ENCODE results near the gene CENPU. TPM values are rescaled to one million over a fixed set of nuclear protein-coding genes. Genes with fewer than 3 reads are reported as not detected.

CENPU gene
- total and polyA plus RNA-seq, 10 of the 15 experiments (the other 5 are each of a cell fraction or from before 2014, with no cell fraction given): 26.6 to 90.8 (median 53.8) TPM

- Histone ChIP-seq H3K4me1 (ENCODE audit: control insufficient read depth, insufficient read depth, low read length) (peaks cover 9% of the 10 kb centered on the region), H2AFZ (ENCODE audit: control insufficient read depth, low read depth, low read length) (peak overlapping the region; percentile 96), H3K27ac (ENCODE audit: control insufficient read depth, insufficient read depth) (peak overlapping the region; percentile 72), H3K4me2 (ENCODE audit: control insufficient read depth, insufficient read depth) (peak overlapping the region; percentile 81), H3K79me2 (ENCODE audit: control insufficient read depth, insufficient read depth, low read length) (peaks cover 40% of the 10 kb centered on the region), H3K9me3 (replicated peaks; ENCODE audit: control insufficient read depth, insufficient read depth, low read length) (no peaks in the 10 kb centered on the region), H3K27me3 (replicated peaks in 1 of 2; ENCODE audit: control insufficient read depth in 2 of 2, insufficient read depth in 2 of 2, low read length in 1 of 2) (no peaks in the 10 kb centered on the region), H4K20me1 (ENCODE audit: control insufficient read depth, insufficient read depth) (no peaks in the 10 kb centered on the region), H3K9ac (ENCODE audit: control insufficient read depth, insufficient read depth, low read length) (peak overlapping the region; percentile 68; the same call in 1 of the 2 replicates), H3K4me3 (peak overlapping the region; percentile 74), H3K36me3 (ENCODE audit: control insufficient read depth in 2 of 2, insufficient read depth in 2 of 2, low read length in 1 of 2) (peaks cover 0 to 4% of the 10 kb centered on the region in 2 experiments; a peak in 2 of 4 replicates)
- ChIA-PET POLR2A (interaction anchor here (0.7 to 2.1 kb wide), 8 partner anchors 10 to 470 kb away, joined by 3 to 12 read pairs (median 4); partner anchors contain the start of genes ACSL1, CASP3 and PRIMPOL), RAD21 (ENCODE audit: unreplicated experiment) (interaction anchor here (0.5 to 3.6 kb wide), 18 partner anchors 11 to 1472 kb away, joined by 3 to 23 read pairs (median 4); partner anchors contain the start of genes CASP3, PRIMPOL and SLC25A4), SMC1A (ENCODE audit: uncharacterized antibody, unreplicated experiment) (interaction anchor here (0.8 to 2.5 kb wide), 11 partner anchors 10 to 472 kb away, joined by 3 to 13 read pairs (median 4); partner anchors contain the start of genes CASP3 and PRIMPOL), CTCF (interaction anchor here (1.0 to 2.5 kb wide), 9 partner anchors 9 to 483 kb away, joined by 3 to 19 read pairs (median 5); no protein-coding TSS in a partner anchor)
- intact Hi-C loops (cut with micrococcal nuclease; ENCODE audit: unreplicated experiment): loop anchor here (2.0 to 5.0 kb wide), 5 partner anchors 86 to 467 kb away; partner anchors contain the start of genes CASP3, IRF2 and PRIMPOL
- DNase-seq (ENCODE audit: low read depth, low spot score) (no peak), ATAC-seq (no peak), FAIRE-seq (no peak)
- in situ Hi-C loops (cut with MboI): loop anchor here (10.0 kb wide), 1 partner anchor 450 kb away; no protein-coding TSS in a partner anchor
- no peak for TF ChIP-seq HDGF (IDR thresholded peaks at IDR 0.05)
- TF ChIP-seq MEF2B (IDR thresholded peaks at IDR 0.05; ENCODE audit: partially characterized antibody, poor library complexity, severe bottlenecking): no peak
- no peak for TF ChIP-seq POLR2AphosphoS2 (IDR thresholded peaks at IDR 0.05; ENCODE audit: low read depth, low read length)
- no peak for TF ChIP-seq KAT2A (conservative IDR thresholded peaks at IDR 0.05; ENCODE audit: control insufficient read depth, low read depth, low read length)
- TF ChIP-seq KLF5 (IDR thresholded peaks at IDR 0.05; ENCODE audit: partially characterized antibody): no peak
- no peak for TF ChIP-seq E2F8 (IDR thresholded peaks at IDR 0.05; ENCODE audit: low read depth, partially characterized antibody)
- TF ChIP-seq CUX1 (IDR thresholded peaks at IDR 0.05; ENCODE audit: insufficient replicate concordance, low read depth, low read length): no peak
- no peak for TF ChIP-seq IRF4 (IDR thresholded peaks at IDR 0.05; ENCODE audit: low read depth, low read length)
- no peak for TF ChIP-seq EP300 (IDR thresholded peaks at IDR 0.05; ENCODE audit: borderline replicate concordance in 1 of 2, control insufficient read depth in 1 of 2, low read depth in 2 of 2, low read length in 2 of 2)
- no peak for TF ChIP-seq STAT1 (conservative IDR thresholded peaks at IDR 0.05)
- no peak for TF ChIP-seq ESRRA (IDR thresholded peaks at IDR 0.05; ENCODE audit: low read length)
- no peak for TF ChIP-seq BACH1 (IDR thresholded peaks at IDR 0.05; ENCODE audit: borderline replicate concordance)
- TF ChIP-seq SREBF2 (IDR thresholded peaks at IDR 0.05; ENCODE audit: low read length): no peak
- no peak for TF ChIP-seq HCFC1 (IDR thresholded peaks at IDR 0.05; ENCODE audit: low read length)
- WGBS (ENCODE audit: insufficient coverage, insufficient replicate concordance, low lambda C conversion rate, missing lambda C conversion rate): 48% methylated on average over 6 of the region's 6 CpGs
- BruUV-seq (replicated peaks): TSS peak; percentile 93
Observed at GRCh38 chr4:184734758-184735157, 862 bp upstream of the CENPU start.
